K562 (cell line): ENCODE results near the gene GTF2A2. TPM values are rescaled to one million over a fixed set of nuclear protein-coding genes. Genes with fewer than 3 reads are reported as not detected.
A peak's percentile ranks its signal among the peaks of the same experiment; 100 is the strongest.

Source experiments
- CC2D1A ChIP-seq: fragments of 450-650 bp; IDR thresholded peaks from 2 replicates; pipeline ENCODE4 v1.6.1; 2017; ENCODE audit warnings: mild to moderate bottlenecking
- ETS2 ChIP-seq: IDR thresholded peaks from 2 replicates; pipeline ENCODE4 v1.6.1; 2016; ENCODE audit warnings: borderline replicate concordance, missing genetic modification characterization, mild to moderate bottlenecking, moderate library complexity, missing compliant biosample characterization; ENCODE audit not compliant: poor library complexity, severe bottlenecking
- FOXJ2 ChIP-seq: fragments of 200-800 bp; sonication (Bioruptor generic); IDR thresholded peaks from 2 replicates; pipeline ENCODE4 v1.6.1; 2016; ENCODE audit warnings: missing genetic modification characterization, missing compliant biosample characterization
- HDAC2 ChIP-seq: fragments of 450-650 bp; IDR thresholded peaks from 2 replicates; pipeline ENCODE4 v1.6.1; 2016; ENCODE audit warnings: mild to moderate bottlenecking
- KLF1 ChIP-seq: fragments of 450-650 bp; IDR thresholded peaks from 2 replicates; pipeline ENCODE4 v1.6.1; 2016; ENCODE audit warnings: missing genetic modification characterization, missing compliant biosample characterization
- NFIX ChIP-seq: fragments of 250-450 bp; sonication (Bioruptor Pico); IDR thresholded peaks from 2 replicates; pipeline ENCODE4 v1.4.0; 2020; ENCODE audit warnings: low read depth, mild to moderate bottlenecking, moderate library complexity
- NKRF ChIP-seq: fragments of 450-650 bp; IDR thresholded peaks from 2 replicates; pipeline ENCODE4 v1.6.1; 2016; ENCODE audit warnings: borderline replicate concordance
- PKNOX1 ChIP-seq: fragments of 450-650 bp; IDR thresholded peaks from 2 replicates; pipeline ENCODE4 v1.6.1; 2016
- POLR2B ChIP-seq: fragments of 450-650 bp; IDR thresholded peaks from 2 replicates; pipeline ENCODE4 v1.6.1; 2018; ENCODE audit warnings: low read depth; ENCODE audit not compliant: partially characterized antibody
- POU5F1 ChIP-seq: fragments of 150-350 bp; IDR thresholded peaks from 2 replicates; pipeline ENCODE4 v1.6.1; 2014; ENCODE audit warnings: borderline replicate concordance, low read length, low read depth, mild to moderate bottlenecking; ENCODE audit not compliant: partially characterized antibody
- TAF7 ChIP-seq: fragments of 450-650 bp; IDR thresholded peaks from 2 replicates; pipeline ENCODE4 v1.6.1; 2016; ENCODE audit warnings: missing genetic modification characterization, missing compliant biosample characterization
- ZBTB17 ChIP-seq: fragments of 450-650 bp; formaldehyde crosslinking; IDR thresholded peaks from 2 replicates; pipeline ENCODE4 v1.4.0; 2020; ENCODE audit warnings: mild to moderate bottlenecking
- polyA plus RNA-seq, 8 experiments: library from polyadenylated mRNA; depleted of rRNA in 4 of 8; stranded (reverse) in 5 of 8; unstranded in 3 of 8; fragments of >200 nt; fragmentation: Nextera tagmentation in 2 of 8; fragmentation: Illumina TruSeq in 1 of 8; extraction: Ambion mirVana in 2 of 8; extraction: Trizol in 1 of 8; gene quantifications; 2 replicates each; pipeline versions ENCODE4 v1.2.1 to v1.2.3, GENCODE V29; 2011 to 2014; ENCODE audit warnings: inconsistent platforms in 1 of 8, missing spikeins in 1 of 8
- total RNA-seq, 7 experiments: library from RNA; depleted of rRNA in 6 of 7; stranded (reverse); fragments of >200 nt in 6 of 7; fragmentation: Illumina TruSeq in 2 of 7; extraction: Trizol in 2 of 7; gene quantifications; 2 replicates each; pipeline versions ENCODE4 v1.2.1 to v1.2.3, GENCODE V29; 2011 to 2021; ENCODE audit warnings: low replicate concordance in 1 of 7
- TF ChIP-seq, protein P1 (sequence below): fragments of 450-650 bp; conservative IDR thresholded peaks from 2 replicates; pipeline ENCODE4 v1.6.1; 2016; ENCODE audit warnings: missing genetic modification characterization, low read depth, mild to moderate bottlenecking, control low read depth, missing compliant biosample characterization
- TF ChIP-seq, protein P2 (sequence below): fragments of 250-450 bp; sonication (Bioruptor Pico); IDR thresholded peaks from 2 replicates; pipeline ENCODE4 v1.4.0; 2020; ENCODE audit warnings: mild to moderate bottlenecking, moderate library complexity
- TF ChIP-seq, protein P3 (sequence below), 2 experiments: fragments of 450-650 bp; conservative IDR thresholded peaks; 2 replicates each; pipeline ENCODE4 v1.6.1; 2017; ENCODE audit warnings: mild to moderate bottlenecking in 2 of 2, moderate library complexity in 2 of 2

Gene GTF2A2
- total and polyA plus RNA-seq, 9 of the 15 experiments (the other 6 are each of a cell fraction or from before 2014, with no cell fraction given): 128 to 656 (median 172) TPM

- TF ChIP-seq PKNOX1: peak; percentile 37; the same call in 1 of the 2 replicates
- TF ChIP-seq NFIX: no peak
- TF ChIP-seq ZBTB17 (CRISPR knock-in tag): peak; percentile 78
- TF ChIP-seq TAF7 (tag): peak; percentile 16; the same call in 1 of the 2 replicates
- TF ChIP-seq HDAC2: no peak; the same call in 1 of the 2 replicates
- TF ChIP-seq, protein P1, sequence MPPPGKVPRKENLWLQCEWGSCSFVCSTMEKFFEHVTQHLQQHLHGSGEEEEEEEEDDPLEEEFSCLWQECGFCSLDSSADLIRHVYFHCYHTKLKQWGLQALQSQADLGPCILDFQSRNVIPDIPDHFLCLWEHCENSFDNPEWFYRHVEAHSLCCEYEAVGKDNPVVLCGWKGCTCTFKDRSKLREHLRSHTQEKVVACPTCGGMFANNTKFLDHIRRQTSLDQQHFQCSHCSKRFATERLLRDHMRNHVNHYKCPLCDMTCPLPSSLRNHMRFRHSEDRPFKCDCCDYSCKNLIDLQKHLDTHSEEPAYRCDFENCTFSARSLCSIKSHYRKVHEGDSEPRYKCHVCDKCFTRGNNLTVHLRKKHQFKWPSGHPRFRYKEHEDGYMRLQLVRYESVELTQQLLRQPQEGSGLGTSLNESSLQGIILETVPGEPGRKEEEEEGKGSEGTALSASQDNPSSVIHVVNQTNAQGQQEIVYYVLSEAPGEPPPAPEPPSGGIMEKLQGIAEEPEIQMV: 0 out of 2 replicates have a peak, but pooled peaks have one; percentile 15
- 0 out of 2 replicates have a peak, but pooled peaks have one; percentile 59 for TF ChIP-seq FOXJ2 (tag)
- TF ChIP-seq POU5F1: no peak
- TF ChIP-seq, protein P2, sequence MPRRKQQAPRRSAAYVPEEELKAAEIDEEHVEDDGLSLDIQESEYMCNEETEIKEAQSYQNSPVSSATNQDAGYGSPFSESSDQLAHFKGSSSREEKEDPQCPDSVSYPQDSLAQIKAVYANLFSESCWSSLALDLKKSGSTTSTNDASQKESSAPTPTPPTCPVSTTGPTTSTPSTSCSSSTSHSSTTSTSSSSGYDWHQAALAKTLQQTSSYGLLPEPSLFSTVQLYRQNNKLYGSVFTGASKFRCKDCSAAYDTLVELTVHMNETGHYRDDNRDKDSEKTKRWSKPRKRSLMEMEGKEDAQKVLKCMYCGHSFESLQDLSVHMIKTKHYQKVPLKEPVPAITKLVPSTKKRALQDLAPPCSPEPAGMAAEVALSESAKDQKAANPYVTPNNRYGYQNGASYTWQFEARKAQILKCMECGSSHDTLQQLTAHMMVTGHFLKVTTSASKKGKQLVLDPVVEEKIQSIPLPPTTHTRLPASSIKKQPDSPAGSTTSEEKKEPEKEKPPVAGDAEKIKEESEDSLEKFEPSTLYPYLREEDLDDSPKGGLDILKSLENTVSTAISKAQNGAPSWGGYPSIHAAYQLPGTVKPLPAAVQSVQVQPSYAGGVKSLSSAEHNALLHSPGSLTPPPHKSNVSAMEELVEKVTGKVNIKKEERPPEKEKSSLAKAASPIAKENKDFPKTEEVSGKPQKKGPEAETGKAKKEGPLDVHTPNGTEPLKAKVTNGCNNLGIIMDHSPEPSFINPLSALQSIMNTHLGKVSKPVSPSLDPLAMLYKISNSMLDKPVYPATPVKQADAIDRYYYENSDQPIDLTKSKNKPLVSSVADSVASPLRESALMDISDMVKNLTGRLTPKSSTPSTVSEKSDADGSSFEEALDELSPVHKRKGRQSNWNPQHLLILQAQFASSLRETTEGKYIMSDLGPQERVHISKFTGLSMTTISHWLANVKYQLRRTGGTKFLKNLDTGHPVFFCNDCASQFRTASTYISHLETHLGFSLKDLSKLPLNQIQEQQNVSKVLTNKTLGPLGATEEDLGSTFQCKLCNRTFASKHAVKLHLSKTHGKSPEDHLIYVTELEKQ (CRISPR knock-in tag): no peak
- peak; percentile 56; the same call in 1 of the 2 replicates for TF ChIP-seq NKRF
- TF ChIP-seq, protein P3, sequence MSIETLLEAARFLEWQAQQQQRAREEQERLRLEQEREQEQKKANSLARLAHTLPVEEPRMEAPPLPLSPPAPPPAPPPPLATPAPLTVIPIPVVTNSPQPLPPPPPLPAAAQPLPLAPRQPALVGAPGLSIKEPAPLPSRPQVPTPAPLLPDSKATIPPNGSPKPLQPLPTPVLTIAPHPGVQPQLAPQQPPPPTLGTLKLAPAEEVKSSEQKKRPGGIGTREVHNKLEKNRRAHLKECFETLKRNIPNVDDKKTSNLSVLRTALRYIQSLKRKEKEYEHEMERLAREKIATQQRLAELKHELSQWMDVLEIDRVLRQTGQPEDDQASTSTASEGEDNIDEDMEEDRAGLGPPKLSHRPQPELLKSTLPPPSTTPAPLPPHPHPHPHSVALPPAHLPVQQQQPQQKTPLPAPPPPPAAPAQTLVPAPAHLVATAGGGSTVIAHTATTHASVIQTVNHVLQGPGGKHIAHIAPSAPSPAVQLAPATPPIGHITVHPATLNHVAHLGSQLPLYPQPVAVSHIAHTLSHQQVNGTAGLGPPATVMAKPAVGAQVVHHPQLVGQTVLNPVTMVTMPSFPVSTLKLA (conservative IDR thresholded peaks at IDR 0.05): peak; percentile 69 to 81; a peak in 3 of 4 replicates
- no peak for TF ChIP-seq ETS2 (tag)
- no peak for TF ChIP-seq CC2D1A
- no peak for TF ChIP-seq KLF1
- TF ChIP-seq POLR2B: peak; percentile 58
Measured at GRCh38 chr15:59688782-59689625, 31.7 kb upstream of the GTF2A2 start, which contains the start of gene BNIP2 (continued).
